H1 (cell line): ENCODE data around the gene RBMY1J. TPM values are rescaled to one million over a fixed set of nuclear protein-coding genes. Genes with fewer than 3 reads are reported as not detected.

Source experiments
- JUN ChIP-seq: IDR thresholded peaks from 2 replicates; pipeline ENCODE4 v1.6.1; 2011; ENCODE audit warnings: low read depth, mild to moderate bottlenecking, improper control_type of control experiment, low read length
- JUND ChIP-seq: IDR thresholded peaks from 2 replicates; pipeline ENCODE4 v1.6.1; 2011; ENCODE audit warnings: mild to moderate bottlenecking, improper control_type of control experiment, low read length
- SP1 ChIP-seq: IDR thresholded peaks from 2 replicates; pipeline ENCODE4 v1.6.1; 2011; ENCODE audit warnings: low read depth, low read length
- polyA plus RNA-seq, 7 experiments: library from polyadenylated mRNA; depleted of rRNA in 3 of 7; stranded (reverse) in 5 of 7; unstranded in 2 of 7; fragments of >200 nt in 5 of 7; fragments of 200-250 nt in 2 of 7; gene quantifications; 1 replicate in 5 of 7; 2 replicates in 1 of 7; 4 replicates in 1 of 7; pipeline versions ENCODE4 v1.2.1 to v1.2.3, GENCODE V29; 2011 to 2013; ENCODE audit warnings: missing spikeins in 2 of 7, mixed read lengths in 2 of 7
- total RNA-seq: library from RNA; stranded (reverse); fragmentation: NEBNext Ultra II Directional; extraction: Animal tissue kit (Norgen Biotek cat#: 25700); gene quantifications from 2 replicates; pipeline ENCODE4 v1.2.1, GENCODE V29; 2021

Gene RBMY1J
- total and polyA plus RNA-seq, 2 of the 8 experiments (the other 6 are each of a cell fraction or from before 2014, with no cell fraction given), result not detected

DNA sequence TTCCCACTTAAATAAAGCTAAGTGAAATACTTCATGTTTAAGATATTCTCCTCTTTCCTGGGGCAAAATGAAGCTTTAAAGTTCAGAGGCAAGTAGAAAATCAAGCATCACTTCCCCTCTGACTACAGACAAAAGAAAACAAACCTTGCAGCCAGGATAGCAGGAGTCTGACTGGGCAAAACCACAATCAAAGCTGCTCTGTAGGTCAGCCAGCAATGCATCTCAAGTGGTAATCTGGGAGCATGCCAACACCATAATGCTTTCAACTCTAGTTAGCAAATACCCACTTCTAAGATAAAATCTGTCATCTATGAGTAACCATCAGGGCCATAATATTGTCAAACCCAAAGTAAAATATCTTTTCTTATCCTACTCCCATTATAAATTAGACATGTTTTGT, 32.6 kb upstream of the RBMY1J start (continued):
- no peak for TF ChIP-seq SP1
- TF ChIP-seq JUN, result no peak
- TF ChIP-seq JUND, result no peak
